ENCODE measurements around the gene VWA5B1.
"Not testable (repeated sequence)": the region's sequence is repeated elsewhere in the genome, so short reads cannot be mapped to it uniquely, and the experiment has no call there.

VWA5B1 gene

GRCh38 chr1:20280906-20281305, 9.8 kb upstream of the VWA5B1 start:
- no peak for DNase-seq (ENCODE audit: low read depth in 2 of 3, low spot score in 2 of 3)

- no peak for DNase-seq (ENCODE audit: low read depth in 2 of 3, low spot score in 2 of 3)
These were observed 8.9 kb upstream of the VWA5B1 start for GRCh38 chr1:20281801-20282200.

GRCh38 chr1:20282533-20282932, 8.1 kb upstream of the VWA5B1 start:
- DNase-seq (ENCODE audit: low read depth in 2 of 3, low spot score in 2 of 3): no peak

GRCh38 chr1:20284046-20284445, 6.6 kb upstream of the VWA5B1 start:
- no peak for DNase-seq (ENCODE audit: low read depth in 2 of 3, low spot score in 2 of 3)

- no peak for DNase-seq (ENCODE audit: low read depth in 2 of 3, low spot score in 2 of 3)
These were observed 6.0 kb upstream of the VWA5B1 start for GRCh38 chr1:20284625-20285024.

GRCh38 chr1:20285510-20285909, 5.2 kb upstream of the VWA5B1 start:
- no peak for DNase-seq (ENCODE audit: low read depth in 2 of 3, low spot score in 2 of 3)

GRCh38 chr1:20287696-20288095, 3.0 kb upstream of the VWA5B1 start:
- not testable (repeated sequence) for DNase-seq (ENCODE audit: low read depth in 2 of 3, low spot score in 2 of 3)

GRCh38 chr1:20291645-20292084, 990 bp downstream of the VWA5B1 start:
- DNase-seq (ENCODE audit: low read depth in 2 of 3, low spot score in 2 of 3): no peak

GRCh38 chr1:20298626-20299025, 8.0 kb downstream of the VWA5B1 start:
- no peak for DNase-seq (ENCODE audit: low read depth in 2 of 3, low spot score in 2 of 3)

- no peak for DNase-seq (ENCODE audit: low read depth in 2 of 3, low spot score in 2 of 3)
These were observed 10.9 kb downstream of the VWA5B1 start for GRCh38 chr1:20301463-20302107.

- DNase-seq (ENCODE audit: low read depth in 2 of 3, low spot score in 2 of 3): no peak
These were observed 11.4 kb downstream of the VWA5B1 start for GRCh38 chr1:20302108-20302471.

- DNase-seq (ENCODE audit: low read depth in 2 of 3, low spot score in 2 of 3): no peak
These were observed 16.4 kb downstream of the VWA5B1 start for GRCh38 chr1:20307026-20307425.

- DNase-seq (ENCODE audit: low read depth in 2 of 3, low spot score in 2 of 3): no peak
These were observed 17.9 kb downstream of the VWA5B1 start for GRCh38 chr1:20308569-20308968.

- DNase-seq (ENCODE audit: low read depth in 2 of 3, low spot score in 2 of 3): no peak
These were observed 20.6 kb downstream of the VWA5B1 start for GRCh38 chr1:20311289-20311688.

GRCh38 chr1:20312310-20312709, 21.6 kb downstream of the VWA5B1 start:
- DNase-seq (ENCODE audit: low read depth in 2 of 3, low spot score in 2 of 3): no peak

- no peak for DNase-seq (ENCODE audit: low read depth in 2 of 3, low spot score in 2 of 3)
These were observed 22.1 kb downstream of the VWA5B1 start for GRCh38 chr1:20312818-20313217.

- no peak for DNase-seq (ENCODE audit: low read depth in 2 of 3, low spot score in 2 of 3)
These were observed 26.8 kb downstream of the VWA5B1 start for GRCh38 chr1:20317471-20317870.

- no peak for DNase-seq (ENCODE audit: low read depth in 2 of 3, low spot score in 2 of 3)
These were observed 27.8 kb downstream of the VWA5B1 start for GRCh38 chr1:20318521-20318920.

GRCh38 chr1:20318971-20319370, 28.3 kb downstream of the VWA5B1 start:
- DNase-seq (ENCODE audit: low read depth in 2 of 3, low spot score in 2 of 3): no peak

- DNase-seq (ENCODE audit: low read depth in 2 of 3, low spot score in 2 of 3): no peak
These were observed 29.0 kb downstream of the VWA5B1 start for GRCh38 chr1:20319456-20320220.

- DNase-seq (ENCODE audit: low read depth in 2 of 3, low spot score in 2 of 3): no peak
These were observed 30.0 kb downstream of the VWA5B1 start for GRCh38 chr1:20320704-20321103.

- DNase-seq (ENCODE audit: low read depth in 2 of 3, low spot score in 2 of 3): no peak
These were observed 30.9 kb downstream of the VWA5B1 start for GRCh38 chr1:20321573-20321972.

Measured in activated CD8-positive, alpha-beta memory T cell treated with anti-CD3 and anti-CD28 coated beads for 48 hours (primary cell).